ENCODE data around the gene PLXNC1.
A peak's percentile ranks its signal among the peaks of the same experiment; 100 is the strongest.

PLXNC1 gene

GRCh38 chr12:94135896-94136295 is 12.5 kb upstream of the PLXNC1 start:
- DNase-seq, result no peak

- DNase-seq, result no peak
Observed at GRCh38 chr12:94139816-94140215, 8.6 kb upstream of the PLXNC1 start.

GRCh38 chr12:94140556-94140955 is 7.8 kb upstream of the PLXNC1 start:
- DNase-seq, result no peak

GRCh38 chr12:94141004-94141764 is 7.2 kb upstream of the PLXNC1 start:
- no peak for DNase-seq

- DNase-seq, result no peak
Observed at GRCh38 chr12:94141892-94142291, 6.5 kb upstream of the PLXNC1 start.

GRCh38 chr12:94143438-94143837 is 4.9 kb upstream of the PLXNC1 start:
- no peak for DNase-seq

GRCh38 chr12:94143951-94144350 is 4.4 kb upstream of the PLXNC1 start:
- DNase-seq, result no peak

GRCh38 chr12:94144781-94145180 is 3.6 kb upstream of the PLXNC1 start:
- no peak for DNase-seq

GRCh38 chr12:94145191-94145983 is 3.0 kb upstream of the PLXNC1 start:
- DNase-seq, result peak; percentile 46

GRCh38 chr12:94146166-94146936 is 2.0 kb upstream of the PLXNC1 start:
- DNase-seq, result peak; percentile 25

- no peak for DNase-seq
Observed at GRCh38 chr12:94147387-94147990, 888 bp upstream of the PLXNC1 start.

- DNase-seq, result no peak
Observed at GRCh38 chr12:94148739-94149118, 352 bp downstream of the PLXNC1 start.

GRCh38 chr12:94149119-94149780 is 873 bp downstream of the PLXNC1 start:
- peak; percentile 89 for DNase-seq

- peak; percentile 88 for DNase-seq
Observed at GRCh38 chr12:94149781-94150239, 1.4 kb downstream of the PLXNC1 start.

GRCh38 chr12:94150240-94151121 is 2.1 kb downstream of the PLXNC1 start:
- DNase-seq, result peak; percentile 74

- peak; percentile 41 for DNase-seq
Observed at GRCh38 chr12:94151582-94151981, 3.2 kb downstream of the PLXNC1 start.

GRCh38 chr12:94152292-94153078 is 4.1 kb downstream of the PLXNC1 start:
- peak; percentile 59 for DNase-seq

- no peak for DNase-seq
Observed at GRCh38 chr12:94157181-94157580, 8.8 kb downstream of the PLXNC1 start.

- DNase-seq, result no peak
Observed at GRCh38 chr12:94157981-94158411, 9.6 kb downstream of the PLXNC1 start.

- DNase-seq, result no peak
Observed at GRCh38 chr12:94158666-94159065, 10.3 kb downstream of the PLXNC1 start.

Measured in retina (tissue), 1 donor.